HG03025 (cell line): ENCODE data around the gene SLC7A5.

ENCODE experiments used
- ATAC-seq: cut with Tn5 transposase; IDR thresholded peaks from one replicate; pipeline ENCODE4 v1.9.1; 2021; ENCODE audit warnings: mild to moderate bottlenecking, moderate library complexity; ENCODE audit not compliant: unreplicated experiment, low FRiP score

SLC7A5 gene

GRCh38 chr16:87847785-87848675 lies 21.3 kb downstream of the SLC7A5 start:
- no peak for ATAC-seq

GRCh38 chr16:87847467-87847784 lies 21.9 kb downstream of the SLC7A5 start:
- no peak for ATAC-seq

GRCh38 chr16:87846705-87847466 lies 22.4 kb downstream of the SLC7A5 start:
- ATAC-seq = no peak

GRCh38 chr16:87845807-87846619 lies 23.3 kb downstream of the SLC7A5 start:
- no peak for ATAC-seq

- no peak for ATAC-seq
These were observed 24.1 kb downstream of the SLC7A5 start for GRCh38 chr16:87845213-87845612.

GRCh38 chr16:87844809-87845208 lies 24.5 kb downstream of the SLC7A5 start:
- no peak for ATAC-seq

GRCh38 chr16:87844120-87844733 lies 25.1 kb downstream of the SLC7A5 start:
- no peak for ATAC-seq

- ATAC-seq = no peak
These were observed 25.6 kb downstream of the SLC7A5 start for GRCh38 chr16:87843678-87844105.

GRCh38 chr16:87842209-87842869 lies 27.0 kb downstream of the SLC7A5 start:
- ATAC-seq = no peak

GRCh38 chr16:87841340-87842208 lies 27.7 kb downstream of the SLC7A5 start:
- no peak for ATAC-seq

GRCh38 chr16:87840271-87840978 lies 28.9 kb downstream of the SLC7A5 start:
- ATAC-seq = no peak

GRCh38 chr16:87839542-87840270 lies 29.6 kb downstream of the SLC7A5 start:
- ATAC-seq = no peak

GRCh38 chr16:87838643-87839541 lies 30.4 kb downstream of the SLC7A5 start:
- ATAC-seq = no peak

GRCh38 chr16:87837627-87838289 lies 31.5 kb downstream of the SLC7A5 start:
- no peak for ATAC-seq

- ATAC-seq = no peak
These were observed 32.3 kb downstream of the SLC7A5 start for GRCh38 chr16:87836844-87837581.
